ENCODE data around the gene ZC3H11A. TPM values are rescaled to one million over a fixed set of nuclear protein-coding genes. Genes with fewer than 3 reads are reported as not detected.
"Not testable (repeated sequence)": the region's sequence is repeated elsewhere in the genome, so short reads cannot be mapped to it uniquely, and the experiment has no call there.

Gene ZC3H11A
- total RNA-seq (ENCODE audit: low replicate concordance), result 113 and 142 TPM in 2 replicates

GRCh38 chr1:203795441-203796235 is at the start of gene ZC3H11A, which contains the start of gene ZBED6:
ZC3H11A (plus strand) TSS chr1:203795623; CDS start chr1:203817071, 21,448 bp downstream.
ZBED6 (plus strand) TSS chr1:203795623; CDS start chr1:203797523, 1,900 bp downstream.
- Histone ChIP-seq H4K20me1 (ENCODE audit: low read depth) (peaks cover 17% of the 10 kb centered on the region), H3K27me3 (no peaks in the 10 kb centered on the region), H3K36me3 (peaks cover 24% of the 10 kb centered on the region), H3K27ac (peak within 1 kb of the TSS; percentile 99), H2AFZ (replicated peaks) (peak within 1 kb of the TSS; percentile 66), H3K4me1 (peaks cover 11% of the 10 kb centered on the region), H3K9me3 (ENCODE audit: low read depth) (no peaks in the 10 kb centered on the region), H3K9ac (peak within 1 kb of the TSS; percentile 89), H3K4me3 (peak within 1 kb of the TSS; percentile 78), H3K79me2 (ENCODE audit: low read depth) (peaks cover 47% of the 10 kb centered on the region), H3K4me2 (peak within 1 kb of the TSS; percentile 90), H3F3A (ENCODE audit: low read depth) (peaks cover 14% of the 10 kb centered on the region)
- Mint-ChIP-seq H3K9me3 (peaks cover 37% of the 10 kb centered on the region), H3K27me3 (ENCODE audit: insufficient read depth, low read depth) (peaks cover 3% of the 10 kb centered on the region), H3K4me1 (peaks cover 19% of the 10 kb centered on the region), H3K27ac (peak within 1 kb of the TSS; percentile 99), H3K36me3 (peaks cover 38% of the 10 kb centered on the region), H3K4me3 (peak within 1 kb of the TSS; percentile 97)
- peak; percentile 99 for DNase-seq (ENCODE audit: low spot score)
- TF ChIP-seq EZH2phosphoT487 (IDR thresholded peaks at IDR 0.05), result no peak
- TF ChIP-seq EZH2 (IDR thresholded peaks at IDR 0.05), result no peak
- TF ChIP-seq, protein P1, sequence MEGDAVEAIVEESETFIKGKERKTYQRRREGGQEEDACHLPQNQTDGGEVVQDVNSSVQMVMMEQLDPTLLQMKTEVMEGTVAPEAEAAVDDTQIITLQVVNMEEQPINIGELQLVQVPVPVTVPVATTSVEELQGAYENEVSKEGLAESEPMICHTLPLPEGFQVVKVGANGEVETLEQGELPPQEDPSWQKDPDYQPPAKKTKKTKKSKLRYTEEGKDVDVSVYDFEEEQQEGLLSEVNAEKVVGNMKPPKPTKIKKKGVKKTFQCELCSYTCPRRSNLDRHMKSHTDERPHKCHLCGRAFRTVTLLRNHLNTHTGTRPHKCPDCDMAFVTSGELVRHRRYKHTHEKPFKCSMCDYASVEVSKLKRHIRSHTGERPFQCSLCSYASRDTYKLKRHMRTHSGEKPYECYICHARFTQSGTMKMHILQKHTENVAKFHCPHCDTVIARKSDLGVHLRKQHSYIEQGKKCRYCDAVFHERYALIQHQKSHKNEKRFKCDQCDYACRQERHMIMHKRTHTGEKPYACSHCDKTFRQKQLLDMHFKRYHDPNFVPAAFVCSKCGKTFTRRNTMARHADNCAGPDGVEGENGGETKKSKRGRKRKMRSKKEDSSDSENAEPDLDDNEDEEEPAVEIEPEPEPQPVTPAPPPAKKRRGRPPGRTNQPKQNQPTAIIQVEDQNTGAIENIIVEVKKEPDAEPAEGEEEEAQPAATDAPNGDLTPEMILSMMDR (IDR thresholded peaks at IDR 0.05), result no peak

DNA sequence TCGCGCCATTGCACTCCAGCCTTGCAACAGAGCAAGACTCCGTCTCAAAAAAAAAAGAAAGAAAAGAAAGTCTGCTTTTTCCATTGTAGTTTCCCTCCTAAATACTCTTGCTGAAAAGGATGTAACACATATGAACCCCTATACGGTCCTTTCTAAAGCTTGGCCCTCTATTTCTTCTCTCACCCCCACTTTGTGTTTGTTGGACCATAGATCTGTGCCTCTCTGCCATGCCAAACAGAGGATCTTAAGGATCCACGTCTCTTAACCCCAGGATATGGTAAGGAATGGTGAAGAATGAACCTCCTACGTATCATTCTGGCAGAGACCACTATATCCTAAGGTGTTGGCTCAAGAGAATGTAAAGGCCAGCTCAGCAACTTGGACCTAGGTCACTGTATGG is 49.1 kb upstream of the ZC3H11A start:
- Mint-ChIP-seq H3K36me3 (peaks cover 4% of the 10 kb centered on the region), H3K27ac (no peak overlapping the region), H3K27me3 (ENCODE audit: insufficient read depth, low read depth) (peaks cover 10% of the 10 kb centered on the region), H3K4me1 (peaks cover 4% of the 10 kb centered on the region), H3K4me3 (no peak overlapping the region), H3K9me3 (peaks cover 6% of the 10 kb centered on the region)
- Histone ChIP-seq H2AFZ (replicated peaks) (no peak overlapping the region), H3K36me3 (no peaks in the 10 kb centered on the region), H3K4me1 (peaks cover 7% of the 10 kb centered on the region), H3K4me3 (no peak overlapping the region), H3F3A (ENCODE audit: low read depth) (no peaks in the 10 kb centered on the region), H3K79me2 (ENCODE audit: low read depth) (no peaks in the 10 kb centered on the region), H3K27ac (no peak overlapping the region), H3K27me3 (no peaks in the 10 kb centered on the region), H3K9ac (no peak overlapping the region), H3K9me3 (ENCODE audit: low read depth) (no peaks in the 10 kb centered on the region), H3K4me2 (no peak overlapping the region), H4K20me1 (ENCODE audit: low read depth) (no peaks in the 10 kb centered on the region)
- DNase-seq (ENCODE audit: low spot score), result no peak
- no peak for TF ChIP-seq EZH2 (IDR thresholded peaks at IDR 0.05)
- no peak for TF ChIP-seq EZH2phosphoT487 (IDR thresholded peaks at IDR 0.05)
- TF ChIP-seq, protein P1 (IDR thresholded peaks at IDR 0.05), result no peak

- no peak for DNase-seq (ENCODE audit: low spot score)
- Histone ChIP-seq H2AFZ (replicated peaks) (no peak overlapping the region), H3K4me2 (no peak overlapping the region), H3K9ac (no peak overlapping the region), H3K36me3 (no peaks in the 10 kb centered on the region), H3K27me3 (no peaks in the 10 kb centered on the region), H3K4me3 (no peak overlapping the region), H3K79me2 (ENCODE audit: low read depth) (no peaks in the 10 kb centered on the region), H3F3A (ENCODE audit: low read depth) (no peaks in the 10 kb centered on the region), H4K20me1 (ENCODE audit: low read depth) (no peaks in the 10 kb centered on the region), H3K4me1 (no peaks in the 10 kb centered on the region), H3K9me3 (ENCODE audit: low read depth) (no peaks in the 10 kb centered on the region), H3K27ac (no peak overlapping the region)
- TF ChIP-seq EZH2 (IDR thresholded peaks at IDR 0.05), result no peak
- TF ChIP-seq, protein P1 (IDR thresholded peaks at IDR 0.05), result no peak
- TF ChIP-seq EZH2phosphoT487 (IDR thresholded peaks at IDR 0.05), result no peak
- Mint-ChIP-seq H3K4me1 (peaks cover 5% of the 10 kb centered on the region), H3K27ac (no peak overlapping the region), H3K27me3 (ENCODE audit: insufficient read depth, low read depth) (peaks cover 10% of the 10 kb centered on the region), H3K4me3 (no peak overlapping the region), H3K36me3 (peaks cover 2% of the 10 kb centered on the region), H3K9me3 (peaks cover 6% of the 10 kb centered on the region)
Observed at GRCh38 chr1:203751051-203751450, 44.4 kb upstream of the ZC3H11A start.

- not testable (repeated sequence) for H3K27ac Mint-ChIP-seq
Observed at GRCh38 chr1:203751618-203752361, 43.6 kb upstream of the ZC3H11A start.

More at GRCh38 chr1:203751618-203752361, 43.6 kb upstream of the ZC3H11A start:
- not testable (repeated sequence) for H3K4me1 Mint-ChIP-seq; H3F3A ChIP-seq (ENCODE audit: low read depth); H3K36me3 Mint-ChIP-seq; H3K9ac ChIP-seq; H4K20me1 ChIP-seq (ENCODE audit: low read depth); H3K27me3 ChIP-seq; DNase-seq (ENCODE audit: low spot score); H3K27ac ChIP-seq; H3K36me3 ChIP-seq; H3K4me3 Mint-ChIP-seq; H3K4me1 ChIP-seq; H3K4me2 ChIP-seq; H3K9me3 Mint-ChIP-seq; H3K27me3 Mint-ChIP-seq (ENCODE audit: insufficient read depth, low read depth); H2AFZ ChIP-seq (replicated peaks); H3K79me2 ChIP-seq (ENCODE audit: low read depth); H3K4me3 ChIP-seq; H3K9me3 ChIP-seq (ENCODE audit: low read depth)

Data from neural progenitor cell (in vitro differentiated cells).